PC-3 (cell line): ENCODE results near the gene PLPP1.

Experiments used
- EZH2phosphoT487 ChIP-seq: fragments of 300-600 bp; sonication (generic); IDR thresholded peaks from 2 replicates; pipeline ENCODE4 v1.6.1; 2018; ENCODE audit warnings: mild to moderate bottlenecking, antibody characterized with exemption, low read length, borderline replicate concordance
- TF ChIP-seq, protein P1 (sequence below): fragments of 300-600 bp; sonication (generic); conservative IDR thresholded peaks from 2 replicates; pipeline ENCODE4 v1.5.1; 2017; ENCODE audit warnings: antibody characterized with exemption, low read depth, mild to moderate bottlenecking, low read length

DNA sequence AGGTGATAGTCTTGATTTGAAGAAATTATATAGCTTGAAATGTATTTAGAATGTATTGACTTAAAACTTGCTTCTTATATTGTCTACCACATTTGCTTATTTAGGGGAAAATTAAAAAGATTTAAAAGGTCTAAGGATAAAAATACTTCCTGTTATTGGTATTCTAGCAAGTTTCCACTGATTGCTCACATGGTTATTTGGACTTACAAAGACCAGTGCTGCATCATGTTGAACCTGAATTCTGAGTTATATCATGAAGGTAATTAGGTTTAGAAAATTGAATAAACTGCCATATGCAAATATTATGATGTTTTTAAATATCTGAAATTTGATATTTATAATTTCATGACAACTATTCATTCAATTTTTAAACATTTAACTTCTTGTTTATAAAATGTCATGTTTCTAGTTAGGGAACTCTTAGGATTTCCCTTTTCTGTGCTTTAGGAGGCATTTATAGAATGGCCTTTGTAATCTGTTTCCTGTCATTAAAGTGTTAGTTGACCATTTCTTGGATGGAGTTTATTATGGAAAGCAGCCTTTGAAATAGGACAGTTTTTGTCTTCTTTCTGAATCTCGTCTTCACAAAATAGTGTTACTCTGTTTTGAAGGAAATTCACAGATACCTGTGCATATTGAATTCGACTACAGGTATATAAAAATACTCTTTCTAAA, 141.1 kb downstream of the PLPP1 start:
- TF ChIP-seq, protein P1, sequence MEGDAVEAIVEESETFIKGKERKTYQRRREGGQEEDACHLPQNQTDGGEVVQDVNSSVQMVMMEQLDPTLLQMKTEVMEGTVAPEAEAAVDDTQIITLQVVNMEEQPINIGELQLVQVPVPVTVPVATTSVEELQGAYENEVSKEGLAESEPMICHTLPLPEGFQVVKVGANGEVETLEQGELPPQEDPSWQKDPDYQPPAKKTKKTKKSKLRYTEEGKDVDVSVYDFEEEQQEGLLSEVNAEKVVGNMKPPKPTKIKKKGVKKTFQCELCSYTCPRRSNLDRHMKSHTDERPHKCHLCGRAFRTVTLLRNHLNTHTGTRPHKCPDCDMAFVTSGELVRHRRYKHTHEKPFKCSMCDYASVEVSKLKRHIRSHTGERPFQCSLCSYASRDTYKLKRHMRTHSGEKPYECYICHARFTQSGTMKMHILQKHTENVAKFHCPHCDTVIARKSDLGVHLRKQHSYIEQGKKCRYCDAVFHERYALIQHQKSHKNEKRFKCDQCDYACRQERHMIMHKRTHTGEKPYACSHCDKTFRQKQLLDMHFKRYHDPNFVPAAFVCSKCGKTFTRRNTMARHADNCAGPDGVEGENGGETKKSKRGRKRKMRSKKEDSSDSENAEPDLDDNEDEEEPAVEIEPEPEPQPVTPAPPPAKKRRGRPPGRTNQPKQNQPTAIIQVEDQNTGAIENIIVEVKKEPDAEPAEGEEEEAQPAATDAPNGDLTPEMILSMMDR: no peak
- TF ChIP-seq EZH2phosphoT487: no peak
